Measurements from ENCODE around the gene VTI1A. TPM values are rescaled to one million over a fixed set of nuclear protein-coding genes. Genes with fewer than 3 reads are reported as not detected.

Gene VTI1A
- polyA plus RNA-seq, 1 of the 3 experiments (the other 2 are of a cell fraction) = 8.3 TPM

DNA sequence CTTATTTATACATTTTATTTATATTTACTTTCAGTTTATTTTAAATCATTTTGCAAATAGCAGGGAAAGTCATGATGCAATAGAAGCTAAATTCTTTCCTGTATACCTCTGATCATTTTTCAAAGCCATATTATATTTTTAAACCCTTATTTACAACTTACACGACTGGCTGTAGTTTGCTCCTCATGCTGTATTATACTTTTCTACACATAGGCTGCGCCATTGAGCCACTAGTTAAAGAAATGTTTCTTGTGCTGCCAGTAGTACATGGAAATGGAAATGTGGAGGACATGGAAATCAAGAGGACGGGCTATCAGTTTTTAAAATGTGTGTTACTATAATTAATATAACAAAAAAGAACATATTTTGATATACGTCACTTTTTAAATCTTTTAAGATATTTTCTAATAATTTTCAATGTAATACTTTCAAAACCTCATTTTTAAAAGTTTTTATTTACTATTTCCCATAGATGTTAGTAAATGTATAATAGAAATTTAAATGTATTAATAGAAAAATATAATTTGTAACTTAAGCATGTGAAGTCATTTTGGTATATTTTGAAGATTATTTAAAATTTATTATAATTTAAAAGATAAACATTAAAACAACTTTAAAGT, 118.5 kb downstream of the VTI1A start:
- H2AFZ ChIP-seq (ENCODE audit: low read depth) = no peak overlapping the region; the same call in 1 of the 2 replicates
- no peaks in the 10 kb centered on the region for H3F3A ChIP-seq (replicated peaks; ENCODE audit: insufficient read depth)
- no peak overlapping the region for H3K27ac ChIP-seq (ENCODE audit: low read depth in 2 of 2, low read length in 1 of 2)
- no peak overlapping the region; a peak in 1 of 4 replicates for H3K4me3 ChIP-seq (ENCODE audit: low read depth in 2 of 2, low read length in 1 of 2)
- no peak overlapping the region for H3K9ac ChIP-seq
- H3K36me3 ChIP-seq (replicated peaks in 1 of 2; ENCODE audit: control insufficient read depth in 1 of 2, insufficient read depth in 2 of 2, low read length in 1 of 2) = no peaks in the 10 kb centered on the region
- no peaks in the 10 kb centered on the region for H4K20me1 ChIP-seq (ENCODE audit: insufficient read depth)
- no peaks in the 10 kb centered on the region for H3K9me3 ChIP-seq
- no peaks in the 10 kb centered on the region for H3K79me2 ChIP-seq (ENCODE audit: insufficient read depth)
- CTCF ChIA-PET = interaction anchor here (0.6 to 2.2 kb wide), 22 partner anchors 9 to 823 kb away, joined by 3 to 13 read pairs (median 3); no protein-coding TSS in a partner anchor
- no peak overlapping the region for H3K4me2 ChIP-seq
- H3K27me3 ChIP-seq (ENCODE audit: insufficient read depth) = no peaks in the 10 kb centered on the region
- no peaks in the 10 kb centered on the region for H3K9me2 ChIP-seq
- DNase-seq = peak; percentile 60
- H3K4me1 ChIP-seq (ENCODE audit: control insufficient read depth in 1 of 2, insufficient read depth in 2 of 2, low read depth in 1 of 2, low read length in 1 of 2) = no peaks in the 10 kb centered on the region; a peak in 1 of 4 replicates
- POLR2A ChIA-PET = no interaction called here
- 32% methylated on average over 4 of the region's 4 CpGs for WGBS (ENCODE audit: low lambda C conversion rate)
- TF ChIP-seq RFX5 (IDR thresholded peaks at IDR 0.05; ENCODE audit: low read length) (0 out of 2 replicates have a peak, but pooled peaks have one; percentile 21), NFIC (IDR thresholded peaks at IDR 0.05; ENCODE audit: borderline replicate concordance) (no peak), RAD21 (IDR thresholded peaks at IDR 0.05; ENCODE audit: low read length) (peak; percentile 96), SMC3 (IDR thresholded peaks at IDR 0.05; ENCODE audit: low read depth, low read length) (peak; percentile 79)
- TF ChIP-seq, protein P1, sequence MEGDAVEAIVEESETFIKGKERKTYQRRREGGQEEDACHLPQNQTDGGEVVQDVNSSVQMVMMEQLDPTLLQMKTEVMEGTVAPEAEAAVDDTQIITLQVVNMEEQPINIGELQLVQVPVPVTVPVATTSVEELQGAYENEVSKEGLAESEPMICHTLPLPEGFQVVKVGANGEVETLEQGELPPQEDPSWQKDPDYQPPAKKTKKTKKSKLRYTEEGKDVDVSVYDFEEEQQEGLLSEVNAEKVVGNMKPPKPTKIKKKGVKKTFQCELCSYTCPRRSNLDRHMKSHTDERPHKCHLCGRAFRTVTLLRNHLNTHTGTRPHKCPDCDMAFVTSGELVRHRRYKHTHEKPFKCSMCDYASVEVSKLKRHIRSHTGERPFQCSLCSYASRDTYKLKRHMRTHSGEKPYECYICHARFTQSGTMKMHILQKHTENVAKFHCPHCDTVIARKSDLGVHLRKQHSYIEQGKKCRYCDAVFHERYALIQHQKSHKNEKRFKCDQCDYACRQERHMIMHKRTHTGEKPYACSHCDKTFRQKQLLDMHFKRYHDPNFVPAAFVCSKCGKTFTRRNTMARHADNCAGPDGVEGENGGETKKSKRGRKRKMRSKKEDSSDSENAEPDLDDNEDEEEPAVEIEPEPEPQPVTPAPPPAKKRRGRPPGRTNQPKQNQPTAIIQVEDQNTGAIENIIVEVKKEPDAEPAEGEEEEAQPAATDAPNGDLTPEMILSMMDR (IDR thresholded peaks at IDR 0.05) = peak; percentile 78
- TF ChIP-seq, protein P2, sequence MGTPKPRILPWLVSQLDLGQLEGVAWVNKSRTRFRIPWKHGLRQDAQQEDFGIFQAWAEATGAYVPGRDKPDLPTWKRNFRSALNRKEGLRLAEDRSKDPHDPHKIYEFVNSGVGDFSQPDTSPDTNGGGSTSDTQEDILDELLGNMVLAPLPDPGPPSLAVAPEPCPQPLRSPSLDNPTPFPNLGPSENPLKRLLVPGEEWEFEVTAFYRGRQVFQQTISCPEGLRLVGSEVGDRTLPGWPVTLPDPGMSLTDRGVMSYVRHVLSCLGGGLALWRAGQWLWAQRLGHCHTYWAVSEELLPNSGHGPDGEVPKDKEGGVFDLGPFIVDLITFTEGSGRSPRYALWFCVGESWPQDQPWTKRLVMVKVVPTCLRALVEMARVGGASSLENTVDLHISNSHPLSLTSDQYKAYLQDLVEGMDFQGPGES (IDR thresholded peaks at IDR 0.05; ENCODE audit: low read depth, low read length) = no peak

DNA sequence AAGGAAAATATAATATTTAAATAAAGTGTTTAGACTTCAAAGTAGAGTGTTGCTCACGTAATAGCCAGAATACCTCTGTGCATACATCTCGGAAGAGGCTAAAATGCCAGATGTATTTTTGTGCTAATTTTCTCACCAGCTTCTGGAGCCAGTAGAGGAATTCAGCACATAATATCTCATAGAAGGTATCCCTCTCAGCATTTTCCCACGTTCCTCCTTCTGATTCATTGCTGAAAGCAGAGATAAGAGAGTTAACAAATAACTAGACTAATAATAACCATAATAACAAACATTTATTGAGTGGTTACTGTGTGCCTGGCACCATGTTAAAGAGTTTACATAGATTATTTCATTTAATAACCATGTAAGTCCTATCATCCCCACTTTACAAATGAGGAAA, 123.6 kb downstream of the VTI1A start:
- Histone ChIP-seq H3K79me2 (ENCODE audit: insufficient read depth) (no peaks in the 10 kb centered on the region), H3K4me2 (no peak overlapping the region), H3K4me1 (ENCODE audit: control insufficient read depth in 1 of 2, insufficient read depth in 2 of 2, low read depth in 1 of 2, low read length in 1 of 2) (no peaks in the 10 kb centered on the region), H3F3A (replicated peaks; ENCODE audit: insufficient read depth) (peaks cover 4% of the 10 kb centered on the region), H3K27me3 (ENCODE audit: insufficient read depth) (no peaks in the 10 kb centered on the region), H3K4me3 (ENCODE audit: low read depth in 2 of 2, low read length in 1 of 2) (no peak overlapping the region), H4K20me1 (ENCODE audit: insufficient read depth) (no peaks in the 10 kb centered on the region), H3K27ac (ENCODE audit: low read depth in 2 of 2, low read length in 1 of 2) (no peak overlapping the region), H3K9ac (no peak overlapping the region), H3K36me3 (replicated peaks in 1 of 2; ENCODE audit: control insufficient read depth in 1 of 2, insufficient read depth in 2 of 2, low read length in 1 of 2) (no peaks in the 10 kb centered on the region), H2AFZ (ENCODE audit: low read depth) (no peak overlapping the region), H3K9me2 (no peaks in the 10 kb centered on the region), H3K9me3 (no peaks in the 10 kb centered on the region)
- CTCF ChIA-PET = no interaction called here
- TF ChIP-seq GATA2 (CRISPR knock-in tag; IDR thresholded peaks at IDR 0.05) (no peak), NRF1 (IDR thresholded peaks at IDR 0.05; ENCODE audit: low read depth, low read length) (no peak), MXI1 (IDR thresholded peaks at IDR 0.05; ENCODE audit: low read depth, low read length) (no peak), CHD2 (IDR thresholded peaks at IDR 0.05; ENCODE audit: low read length, partially characterized antibody) (no peak), EZH2phosphoT487 (IDR thresholded peaks at IDR 0.05; ENCODE audit: borderline replicate concordance, low read depth) (no peak), FOXJ3 (CRISPR knock-in tag; IDR thresholded peaks at IDR 0.05) (no peak), RCOR1 (IDR thresholded peaks at IDR 0.05; ENCODE audit: low read length) (no peak), FOXM1 (IDR thresholded peaks at IDR 0.05; ENCODE audit: low read depth) (no peak), TEAD4 (IDR thresholded peaks at IDR 0.05; ENCODE audit: borderline replicate concordance, insufficient read depth) (no peak), SMC3 (IDR thresholded peaks at IDR 0.05; ENCODE audit: low read depth, low read length) (no peak), YY1 (IDR thresholded peaks at IDR 0.05; ENCODE audit: low read depth) (no peak), POLR2AphosphoS5 (IDR thresholded peaks at IDR 0.05; ENCODE audit: low read depth, low read length) (no peak)
- TF ChIP-seq, protein P1 (IDR thresholded peaks at IDR 0.05) = no peak
- TF ChIP-seq, protein P3, sequence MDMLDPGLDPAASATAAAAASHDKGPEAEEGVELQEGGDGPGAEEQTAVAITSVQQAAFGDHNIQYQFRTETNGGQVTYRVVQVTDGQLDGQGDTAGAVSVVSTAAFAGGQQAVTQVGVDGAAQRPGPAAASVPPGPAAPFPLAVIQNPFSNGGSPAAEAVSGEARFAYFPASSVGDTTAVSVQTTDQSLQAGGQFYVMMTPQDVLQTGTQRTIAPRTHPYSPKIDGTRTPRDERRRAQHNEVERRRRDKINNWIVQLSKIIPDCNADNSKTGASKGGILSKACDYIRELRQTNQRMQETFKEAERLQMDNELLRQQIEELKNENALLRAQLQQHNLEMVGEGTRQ (IDR thresholded peaks at IDR 0.05; ENCODE audit: borderline replicate concordance, low read depth, low read length) = no peak
- TF ChIP-seq, protein P2 (IDR thresholded peaks at IDR 0.05; ENCODE audit: low read depth, low read length) = no peak
- POLR2A ChIA-PET = no interaction called here
- no peak for DNase-seq
- 90% methylated on average over 3 of the region's 3 CpGs for WGBS (ENCODE audit: low lambda C conversion rate)
